RWPE2 (cell line): Measurements from ENCODE around the gene DACT1.

Source experiments
- ATAC-seq: fragments of 200-7000 bp; cut with Tn5 transposase; 3 replicates; pipeline ENCODE4 v1.9.1; 2021; ENCODE audit warnings: low read depth
- DNase-seq: peaks from one replicate; pipeline ENCODE4 v3.0.0-alpha.2; 2020; ENCODE audit warnings: low spot score
- H3K27ac ChIP-seq: fragments of 450-650 bp; 2 replicates; pipeline ENCODE4 v1.5.1; 2017; ENCODE audit warnings: mild to moderate bottlenecking; ENCODE audit not compliant: poor library complexity, severe bottlenecking
- H3K27me3 ChIP-seq: fragments of 250-450 bp; sonication (Bioruptor Pico); 2 replicates; pipeline ENCODE4 v1.5.1; 2021; ENCODE audit warnings: mild to moderate bottlenecking, moderate library complexity; ENCODE audit not compliant: insufficient read depth, poor library complexity, severe bottlenecking
- H3K36me3 ChIP-seq: fragments of 250-450 bp; sonication (Bioruptor Pico); 2 replicates; pipeline ENCODE4 v1.5.1; 2020; ENCODE audit warnings: low read depth, mild to moderate bottlenecking, moderate library complexity
- H3K4me1 ChIP-seq: fragments of 250-450 bp; sonication (Bioruptor Pico); 2 replicates; pipeline ENCODE4 v1.5.1; 2021; ENCODE audit warnings: mild to moderate bottlenecking, moderate library complexity; ENCODE audit not compliant: insufficient read depth, poor library complexity, severe bottlenecking
- H3K4me3 ChIP-seq: fragments of 250-450 bp; sonication (Bioruptor Pico); 2 replicates; pipeline ENCODE4 v1.5.1; 2021; ENCODE audit warnings: mild to moderate bottlenecking, moderate library complexity; ENCODE audit not compliant: severe bottlenecking
- H3K9me3 ChIP-seq: fragments of 250-450 bp; sonication (Bioruptor Pico); 2 replicates; pipeline ENCODE4 v1.5.1; 2021; ENCODE audit warnings: mild to moderate bottlenecking, moderate library complexity; ENCODE audit not compliant: severe bottlenecking
- TF ChIP-seq, protein P1 (sequence below): fragments of 450-650 bp; IDR thresholded peaks from one replicate; pipeline ENCODE4 v1.5.1; 2017; ENCODE audit warnings: mild to moderate bottlenecking, moderate library complexity; ENCODE audit not compliant: poor library complexity, severe bottlenecking

The DACT1 gene

DNA sequence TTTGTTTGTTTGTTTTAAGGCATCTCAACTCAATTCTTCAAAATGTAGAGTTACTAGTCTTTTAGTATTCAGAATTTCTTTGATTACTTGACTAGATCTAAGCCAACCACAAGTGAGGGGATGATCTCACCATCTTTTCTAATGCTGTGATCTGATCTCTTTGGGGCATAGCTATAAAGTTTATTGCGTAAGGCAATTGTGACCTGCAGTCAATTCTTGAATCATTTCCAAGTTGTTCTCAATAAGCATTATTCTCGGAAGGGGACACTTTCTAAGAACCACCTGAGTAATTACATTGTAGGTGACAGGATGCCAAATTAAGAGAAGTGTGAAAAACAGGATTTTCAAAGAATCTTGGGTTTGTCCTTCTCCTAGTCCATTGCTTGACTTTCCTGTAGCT lies 13.1 kb downstream of the DACT1 start:
- no peaks in the 10 kb centered on the region for H3K4me1 ChIP-seq

DNA sequence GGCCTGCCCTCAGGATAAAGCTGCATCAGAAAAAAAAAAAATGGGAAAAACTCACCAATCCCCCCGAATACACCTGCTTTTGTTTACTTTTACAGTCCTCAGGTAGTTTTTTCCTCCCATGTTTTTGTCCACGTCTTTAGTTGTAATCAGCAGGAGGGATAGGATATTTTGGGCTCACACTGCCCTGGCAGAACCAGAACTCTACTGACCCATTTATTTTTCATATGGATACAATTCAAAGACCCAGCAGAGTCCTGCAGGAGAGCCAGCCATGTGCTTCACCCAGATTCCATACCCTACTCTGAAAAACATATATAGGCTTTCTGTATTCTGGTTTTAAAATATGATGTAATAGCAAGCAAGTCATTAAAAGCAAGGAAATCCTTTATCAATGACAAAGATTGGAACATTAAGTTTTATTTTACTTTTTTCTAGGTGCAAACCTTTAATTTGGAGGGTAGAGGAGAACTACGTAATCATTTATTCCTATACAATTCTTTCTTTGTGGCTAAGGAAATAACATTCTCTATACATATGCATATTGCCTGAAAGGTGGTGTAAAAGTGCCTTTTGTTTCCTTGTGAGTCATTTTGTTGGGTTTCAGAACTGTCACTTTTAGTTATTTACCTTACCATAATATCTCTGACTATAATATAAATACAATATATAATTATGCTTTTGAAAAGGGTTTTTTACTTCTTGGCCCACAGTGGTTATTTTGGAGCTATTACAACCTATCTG lies 19.1 kb downstream of the DACT1 start:
- Histone ChIP-seq H3K36me3 (no peaks in the 10 kb centered on the region), H3K27me3 (no peaks in the 10 kb centered on the region), H3K4me3 (no peak overlapping the region), H3K4me1 (no peaks in the 10 kb centered on the region), H3K27ac (no peak overlapping the region), H3K9me3 (no peaks in the 10 kb centered on the region)
- TF ChIP-seq, protein P1, sequence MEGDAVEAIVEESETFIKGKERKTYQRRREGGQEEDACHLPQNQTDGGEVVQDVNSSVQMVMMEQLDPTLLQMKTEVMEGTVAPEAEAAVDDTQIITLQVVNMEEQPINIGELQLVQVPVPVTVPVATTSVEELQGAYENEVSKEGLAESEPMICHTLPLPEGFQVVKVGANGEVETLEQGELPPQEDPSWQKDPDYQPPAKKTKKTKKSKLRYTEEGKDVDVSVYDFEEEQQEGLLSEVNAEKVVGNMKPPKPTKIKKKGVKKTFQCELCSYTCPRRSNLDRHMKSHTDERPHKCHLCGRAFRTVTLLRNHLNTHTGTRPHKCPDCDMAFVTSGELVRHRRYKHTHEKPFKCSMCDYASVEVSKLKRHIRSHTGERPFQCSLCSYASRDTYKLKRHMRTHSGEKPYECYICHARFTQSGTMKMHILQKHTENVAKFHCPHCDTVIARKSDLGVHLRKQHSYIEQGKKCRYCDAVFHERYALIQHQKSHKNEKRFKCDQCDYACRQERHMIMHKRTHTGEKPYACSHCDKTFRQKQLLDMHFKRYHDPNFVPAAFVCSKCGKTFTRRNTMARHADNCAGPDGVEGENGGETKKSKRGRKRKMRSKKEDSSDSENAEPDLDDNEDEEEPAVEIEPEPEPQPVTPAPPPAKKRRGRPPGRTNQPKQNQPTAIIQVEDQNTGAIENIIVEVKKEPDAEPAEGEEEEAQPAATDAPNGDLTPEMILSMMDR, result no peak
- ATAC-seq (no peak), DNase-seq (no peak)

More for the DNA sequence above, 13.1 kb downstream of the DACT1 start:
- Histone ChIP-seq H3K27me3 (no peaks in the 10 kb centered on the region), H3K9me3 (no peaks in the 10 kb centered on the region), H3K27ac (no peak overlapping the region), H3K4me3 (no peak overlapping the region), H3K36me3 (0 out of 2 replicates have a peak, but pooled peaks cover 4% of the 10 kb centered on the region)
- ATAC-seq (no peak), DNase-seq (no peak)
- TF ChIP-seq, protein P1, result no peak

DNA sequence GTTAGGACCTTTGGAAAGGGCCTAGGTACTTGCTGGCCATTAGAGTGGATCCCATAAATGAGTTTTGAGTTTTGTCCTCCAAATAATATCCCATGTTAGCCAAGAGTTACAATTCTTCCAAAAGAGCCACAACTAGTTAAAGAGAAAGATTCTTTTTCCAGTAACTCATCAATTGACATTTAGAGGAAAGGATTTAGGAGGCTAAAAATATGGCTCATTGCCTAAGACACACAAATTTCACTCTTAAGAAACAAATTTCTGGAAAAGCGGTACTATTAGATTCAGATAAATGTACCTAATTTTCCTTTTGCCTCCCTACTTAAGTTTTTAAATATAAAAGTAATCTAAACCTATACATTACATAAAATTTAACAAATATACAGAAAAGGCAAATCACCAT lies 21.3 kb downstream of the DACT1 start:
- no peak overlapping the region for H3K27ac ChIP-seq
- H3K9me3 ChIP-seq, result no peaks in the 10 kb centered on the region
- H3K4me3 ChIP-seq, result no peak overlapping the region
- peaks cover 11% of the 10 kb centered on the region for H3K4me1 ChIP-seq
- no peaks in the 10 kb centered on the region for H3K27me3 ChIP-seq
- no peaks in the 10 kb centered on the region for H3K36me3 ChIP-seq
- ATAC-seq, result no peak
- DNase-seq, result no peak
- TF ChIP-seq, protein P1, result no peak

DNA sequence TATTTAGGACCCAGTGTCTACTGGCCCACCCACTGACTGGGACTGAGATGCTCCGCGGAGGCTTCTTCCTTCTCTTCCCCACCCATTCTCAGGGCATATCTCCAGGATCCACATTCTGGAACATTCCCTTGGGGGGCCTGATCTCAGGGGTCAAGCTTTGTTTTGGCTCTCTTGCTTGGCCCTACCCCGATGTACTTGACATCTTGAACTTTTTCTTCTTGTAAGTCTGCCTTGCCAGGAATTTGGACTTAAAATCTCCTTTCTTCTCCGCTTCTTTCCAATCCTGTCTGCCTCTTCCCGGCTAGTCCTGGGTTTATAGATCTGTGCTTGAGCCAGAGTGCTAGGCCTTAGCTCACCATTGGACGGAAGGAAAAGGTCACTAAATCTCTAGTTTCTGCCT lies 22.1 kb downstream of the DACT1 start:
- no peak overlapping the region for H3K27ac ChIP-seq
- ATAC-seq (no peak), DNase-seq (no peak)
- H3K27me3 ChIP-seq, result no peaks in the 10 kb centered on the region
- TF ChIP-seq, protein P1, result no peak
- H3K9me3 ChIP-seq, result no peaks in the 10 kb centered on the region
- H3K4me3 ChIP-seq, result no peak overlapping the region
- no peaks in the 10 kb centered on the region for H3K36me3 ChIP-seq
- peaks cover 16% of the 10 kb centered on the region for H3K4me1 ChIP-seq

DNA sequence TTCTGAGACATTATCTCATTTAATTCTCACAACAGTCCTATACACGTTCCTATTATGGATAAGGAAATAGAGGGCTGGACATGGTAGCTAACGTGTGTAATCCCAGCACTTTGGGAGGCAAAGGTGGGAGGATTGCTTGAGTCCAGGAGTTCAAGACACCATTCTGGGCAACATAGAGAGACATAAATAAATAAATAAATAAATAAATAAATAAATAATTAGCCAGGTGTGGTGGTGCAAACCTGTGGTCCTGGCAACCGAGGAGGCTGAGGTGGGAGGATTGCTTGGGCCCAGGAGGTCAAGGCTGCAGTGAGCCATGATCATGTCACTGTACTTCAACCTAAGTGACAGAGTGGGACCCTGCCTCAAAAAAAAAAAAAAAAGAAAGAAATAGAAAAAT lies 22.6 kb downstream of the DACT1 start:
- Histone ChIP-seq H3K4me1 (peaks cover 16% of the 10 kb centered on the region), H3K9me3 (no peaks in the 10 kb centered on the region), H3K36me3 (no peaks in the 10 kb centered on the region), H3K4me3 (no peak overlapping the region), H3K27ac (no peak overlapping the region), H3K27me3 (no peaks in the 10 kb centered on the region)
- DNase-seq (no peak), ATAC-seq (no peak)
- TF ChIP-seq, protein P1, result no peak
